ENCODE results near the gene OCLN.
"Not testable (repeated sequence)": the region's sequence is repeated elsewhere in the genome, so short reads cannot be mapped to it uniquely, and the experiment has no call there.

The OCLN gene

DNA sequence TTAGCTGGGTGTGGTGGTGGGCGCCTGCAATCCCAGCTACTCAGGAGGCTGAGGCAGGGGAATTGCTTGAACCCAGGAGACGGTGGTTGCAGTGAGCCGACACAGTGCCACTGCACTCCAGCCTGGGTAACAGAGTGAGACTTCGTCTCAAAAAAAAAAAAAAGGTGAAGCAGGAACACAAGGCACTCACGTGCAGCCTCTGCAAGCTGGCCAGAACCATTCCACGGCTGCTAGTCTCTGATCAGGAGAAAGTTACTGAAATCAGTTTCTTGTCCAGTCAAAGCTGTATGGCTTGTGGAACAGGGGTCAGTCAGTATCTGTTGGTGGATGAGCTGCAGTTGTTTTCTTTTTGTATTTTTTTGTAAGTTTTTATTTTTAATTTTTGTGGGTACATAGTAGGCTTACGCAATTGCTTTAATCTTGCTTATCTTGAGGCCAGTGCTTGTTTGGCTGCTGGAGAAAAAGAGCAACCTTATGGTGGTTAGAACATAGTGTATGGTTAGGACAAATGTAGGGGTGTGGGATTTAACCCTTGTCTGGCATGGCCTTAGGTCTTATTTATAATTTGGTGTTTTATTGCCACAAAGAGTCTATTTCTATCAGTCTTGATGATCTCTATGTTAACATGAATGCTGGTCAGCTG lies 34.7 kb downstream of the OCLN start:
- intact Hi-C loops (cut with micrococcal nuclease): no loop called here
- Mint-ChIP-seq H3K4me1 (ENCODE audit: low read depth) (peaks cover 19% of the 10 kb centered on the region), H3K36me3 (ENCODE audit: low read depth) (no peaks in the 10 kb centered on the region), H3K4me3 (no peak overlapping the region), H3K9me3 (no peaks in the 10 kb centered on the region), H3K27ac (no peak overlapping the region), H3K27me3 (no peaks in the 10 kb centered on the region)

DNA sequence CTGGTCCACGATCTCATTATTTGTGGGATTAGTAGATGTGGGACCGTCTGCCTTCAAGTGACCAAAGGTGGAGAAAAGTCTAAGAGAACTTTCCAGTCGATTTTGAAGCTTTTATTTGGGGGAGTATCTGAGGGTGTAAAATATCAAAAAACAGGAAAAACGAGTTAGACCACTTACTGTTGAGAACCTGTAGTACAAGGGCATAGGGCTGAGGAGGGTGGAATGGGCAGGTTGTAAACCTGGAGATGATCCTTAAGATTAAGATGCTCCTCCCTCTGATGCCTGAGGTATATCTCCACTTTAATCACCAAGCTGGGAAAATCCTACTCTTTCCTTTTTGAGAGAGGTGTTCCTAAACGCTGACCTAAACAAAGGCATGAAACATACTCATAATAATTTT lies 35.4 kb downstream of the OCLN start:
- Mint-ChIP-seq H3K4me1 (ENCODE audit: low read depth) (peaks cover 20% of the 10 kb centered on the region), H3K36me3 (ENCODE audit: low read depth) (no peaks in the 10 kb centered on the region), H3K4me3 (no peak overlapping the region), H3K9me3 (no peaks in the 10 kb centered on the region), H3K27ac (no peak overlapping the region), H3K27me3 (no peaks in the 10 kb centered on the region)
- intact Hi-C loops (cut with micrococcal nuclease): no loop called here

DNA sequence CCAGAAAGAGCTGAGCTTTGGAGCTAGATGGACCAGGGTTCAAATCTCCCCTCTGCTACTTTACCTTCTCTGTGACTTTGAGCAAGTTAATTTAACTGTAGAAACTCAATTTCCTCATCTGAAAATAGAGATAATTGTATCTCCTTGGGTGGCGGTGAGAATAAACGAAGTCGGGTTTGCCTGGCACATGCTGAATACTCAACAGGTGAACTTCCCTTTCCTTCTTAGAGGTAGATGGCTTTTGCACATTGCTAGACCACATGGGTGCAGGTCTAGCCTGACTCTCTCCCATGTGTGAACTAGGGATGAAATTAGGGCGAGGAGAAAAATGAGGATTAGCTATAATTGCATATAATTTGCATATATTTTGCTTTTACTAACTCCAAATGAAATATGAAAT lies 36.0 kb downstream of the OCLN start:
- intact Hi-C loops (cut with micrococcal nuclease): no loop called here
- Mint-ChIP-seq H3K36me3 (ENCODE audit: low read depth) (no peaks in the 10 kb centered on the region), H3K27me3 (no peaks in the 10 kb centered on the region), H3K9me3 (no peaks in the 10 kb centered on the region), H3K4me1 (ENCODE audit: low read depth) (peaks cover 20% of the 10 kb centered on the region), H3K27ac (no peak overlapping the region), H3K4me3 (no peak overlapping the region)

DNA sequence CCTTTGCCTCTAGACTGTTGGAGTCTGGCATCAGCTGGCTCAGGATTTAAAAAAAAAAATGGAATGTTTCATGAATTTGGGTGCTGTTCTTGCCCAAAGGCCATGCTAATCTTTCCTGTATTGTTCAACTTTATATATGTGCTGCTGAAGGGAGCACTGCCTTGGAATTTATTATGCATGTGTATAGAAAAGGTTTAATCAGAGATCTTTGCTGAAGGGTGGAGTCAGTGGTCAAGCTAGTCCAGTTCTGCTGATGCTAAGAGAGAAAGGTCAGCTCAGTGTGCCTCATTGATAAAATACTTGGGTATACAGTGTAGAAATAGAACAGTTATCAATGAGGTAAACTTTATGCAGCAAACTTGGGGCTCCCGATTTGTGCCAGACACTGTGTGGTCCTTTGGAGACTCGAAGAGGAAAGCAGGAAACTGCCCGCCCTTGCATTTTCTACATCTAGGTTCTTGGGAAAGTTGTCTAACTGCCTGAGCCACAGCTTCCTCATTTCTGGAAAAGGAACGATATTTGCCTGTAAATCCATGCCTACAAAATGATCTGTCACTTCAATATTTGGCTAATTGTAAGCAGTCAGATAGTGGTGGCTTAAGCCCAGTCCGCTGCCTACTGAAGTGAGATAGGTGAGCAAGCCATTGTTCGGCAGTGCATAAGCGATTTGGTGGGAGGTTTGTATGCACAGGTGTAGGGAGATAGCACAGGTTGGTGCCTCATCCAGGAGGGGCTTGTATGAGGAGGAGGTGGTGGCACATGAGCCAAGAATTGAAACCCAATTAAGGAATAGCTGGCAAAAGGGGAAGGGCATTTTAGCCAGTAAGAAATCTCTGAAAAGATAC lies 38.2 kb downstream of the OCLN start:
- H3K27me3 Mint-ChIP-seq: no peaks in the 10 kb centered on the region
- H3K9me3 Mint-ChIP-seq: no peaks in the 10 kb centered on the region
- H3K27ac Mint-ChIP-seq: peak overlapping the region; percentile 30
- H3K4me3 Mint-ChIP-seq: peak overlapping the region; percentile 47
- no peaks in the 10 kb centered on the region for H3K36me3 Mint-ChIP-seq (ENCODE audit: low read depth)
- peaks cover 20% of the 10 kb centered on the region for H3K4me1 Mint-ChIP-seq (ENCODE audit: low read depth)
- intact Hi-C loops (cut with micrococcal nuclease): no loop called here

DNA sequence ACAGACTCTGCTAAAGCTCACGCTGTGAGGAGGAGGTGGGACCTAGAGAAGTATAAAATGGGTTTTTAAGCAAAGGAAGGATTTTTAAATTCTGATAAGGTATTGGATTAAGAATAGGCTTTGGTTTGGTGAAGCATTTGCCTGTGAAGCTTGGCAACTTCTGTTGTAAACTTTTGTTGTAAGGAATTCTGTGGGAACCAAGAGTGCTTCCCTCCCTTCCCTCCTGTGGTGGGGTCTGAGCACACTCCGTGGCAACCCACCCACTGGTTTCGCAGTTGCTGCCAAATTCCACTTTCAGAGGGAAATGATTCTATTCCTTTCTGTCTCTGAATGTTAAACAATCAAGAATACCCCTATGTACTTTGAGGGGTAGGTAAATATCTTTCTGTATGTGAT lies 38.8 kb downstream of the OCLN start:
- no peaks in the 10 kb centered on the region for H3K36me3 Mint-ChIP-seq (ENCODE audit: low read depth)

DNA sequence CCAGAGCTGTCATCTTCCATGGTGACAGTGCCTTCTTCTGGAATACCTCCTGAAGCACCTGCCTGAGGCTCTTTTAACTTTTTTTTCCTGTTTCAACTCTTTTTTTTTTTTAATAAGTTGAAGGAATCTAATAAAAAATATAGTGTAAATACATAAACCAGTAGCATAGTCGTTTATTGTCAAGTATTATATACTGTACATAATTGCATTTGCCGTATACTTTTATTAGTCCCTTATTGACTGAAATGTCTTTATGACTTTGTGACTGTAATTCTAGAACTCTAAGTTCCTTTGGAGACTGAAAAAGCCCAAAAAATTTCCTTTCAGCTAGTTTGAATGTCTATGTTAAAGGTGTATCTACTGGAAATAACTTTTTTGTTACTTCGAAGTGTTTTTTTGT lies 45.3 kb downstream of the OCLN start:
- H3K4me3 Mint-ChIP-seq; intact Hi-C loops (cut with micrococcal nuclease); H3K27ac Mint-ChIP-seq; H3K9me3 Mint-ChIP-seq; H3K36me3 Mint-ChIP-seq (ENCODE audit: low read depth); H3K4me1 Mint-ChIP-seq (ENCODE audit: low read depth); H3K27me3 Mint-ChIP-seq: not testable (repeated sequence)

More for the DNA sequence above, 38.8 kb downstream of the OCLN start:
- intact Hi-C loops (cut with micrococcal nuclease): no loop called here
- H3K4me3 Mint-ChIP-seq: no peak overlapping the region
- H3K27ac Mint-ChIP-seq: peak overlapping the region; percentile 30
- peaks cover 20% of the 10 kb centered on the region for H3K4me1 Mint-ChIP-seq (ENCODE audit: low read depth)
- H3K27me3 Mint-ChIP-seq: no peaks in the 10 kb centered on the region
- no peaks in the 10 kb centered on the region for H3K9me3 Mint-ChIP-seq

DNA sequence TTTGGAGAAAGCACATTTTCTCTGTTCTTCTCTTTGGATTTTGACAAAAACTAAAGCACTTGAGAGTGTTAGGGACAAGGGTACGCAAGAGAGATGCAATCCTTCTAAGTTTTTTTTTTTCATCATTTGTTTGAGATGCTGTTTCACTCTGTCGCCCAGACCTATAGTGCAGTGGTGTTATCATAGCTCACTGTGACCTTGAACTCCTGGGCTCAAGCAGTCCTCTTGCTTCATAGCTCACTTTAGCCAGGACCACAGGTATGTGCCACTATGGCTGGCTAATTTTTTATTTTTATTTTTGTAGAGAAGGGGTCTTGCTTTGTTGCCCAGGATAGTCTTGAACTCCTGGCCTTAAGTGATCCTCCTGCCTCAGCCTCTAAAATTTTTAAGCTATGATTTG lies 46.1 kb downstream of the OCLN start:
- H3K36me3 Mint-ChIP-seq (ENCODE audit: low read depth); H3K4me3 Mint-ChIP-seq; intact Hi-C loops (cut with micrococcal nuclease); H3K27ac Mint-ChIP-seq; H3K9me3 Mint-ChIP-seq; H3K27me3 Mint-ChIP-seq; H3K4me1 Mint-ChIP-seq (ENCODE audit: low read depth): not testable (repeated sequence)

DNA sequence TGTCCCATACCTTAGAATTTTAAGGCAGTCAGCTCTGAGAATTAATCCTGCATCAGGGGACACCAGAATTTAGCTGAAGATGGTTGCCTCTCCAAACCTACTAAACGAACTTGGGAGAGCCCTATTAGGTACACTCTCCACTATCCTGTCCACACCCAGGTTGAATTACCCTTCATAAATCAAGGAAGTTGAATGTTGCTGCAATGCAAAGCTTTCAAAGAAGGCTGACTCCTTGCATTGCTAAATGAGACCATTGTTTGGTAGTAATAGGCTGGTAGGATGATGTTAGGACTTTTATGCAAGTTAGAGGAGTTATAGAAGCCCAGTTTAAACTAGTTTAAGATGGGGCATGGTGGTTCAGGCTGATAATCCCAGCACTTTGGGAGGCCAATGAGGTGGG lies 48.8 kb downstream of the OCLN start:
- H3K36me3 Mint-ChIP-seq (ENCODE audit: low read depth); H3K27ac Mint-ChIP-seq; H3K4me3 Mint-ChIP-seq; H3K27me3 Mint-ChIP-seq; H3K4me1 Mint-ChIP-seq (ENCODE audit: low read depth); intact Hi-C loops (cut with micrococcal nuclease); H3K9me3 Mint-ChIP-seq: not testable (repeated sequence)

DNA sequence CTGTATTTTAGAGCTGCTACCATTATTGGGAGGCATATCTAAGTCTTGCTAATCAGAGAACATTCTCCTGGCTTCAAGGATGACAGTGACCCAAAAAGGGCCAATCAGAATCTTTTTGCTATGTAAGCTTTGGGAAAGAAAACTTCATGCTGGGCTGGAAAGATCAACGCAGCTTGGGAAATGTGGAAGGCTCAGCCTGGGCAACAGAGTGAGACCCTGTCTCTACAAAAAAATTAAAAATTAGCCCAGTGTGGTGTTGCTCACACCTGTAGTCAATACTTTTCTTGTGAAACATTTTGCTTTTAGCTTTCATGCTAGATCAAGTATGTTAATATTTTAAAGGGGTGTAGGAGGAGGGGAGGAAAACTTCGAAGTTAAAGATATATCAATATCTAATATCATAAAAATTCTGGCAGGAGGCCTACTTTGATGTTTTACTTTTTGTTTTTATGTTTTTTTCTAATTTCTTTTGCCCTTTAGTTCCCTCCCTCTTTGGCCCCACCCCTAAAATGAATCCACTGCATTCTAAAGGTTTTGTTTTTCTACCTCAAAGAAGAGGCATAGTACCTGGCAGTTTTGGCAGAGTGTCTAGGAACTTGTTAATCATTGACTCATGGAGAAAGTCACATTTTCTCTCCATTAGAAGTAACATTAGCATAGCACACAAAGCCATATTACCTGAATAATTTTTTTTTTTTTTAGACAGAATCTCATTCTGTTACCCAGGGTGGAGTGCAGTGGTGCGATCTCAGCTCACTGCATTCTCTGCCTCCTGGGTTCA lies 50.4 kb downstream of the OCLN start:
- H3K9me3 Mint-ChIP-seq; H3K27ac Mint-ChIP-seq; H3K36me3 Mint-ChIP-seq (ENCODE audit: low read depth); intact Hi-C loops (cut with micrococcal nuclease); H3K4me3 Mint-ChIP-seq; H3K4me1 Mint-ChIP-seq (ENCODE audit: low read depth); H3K27me3 Mint-ChIP-seq: not testable (repeated sequence)

DNA sequence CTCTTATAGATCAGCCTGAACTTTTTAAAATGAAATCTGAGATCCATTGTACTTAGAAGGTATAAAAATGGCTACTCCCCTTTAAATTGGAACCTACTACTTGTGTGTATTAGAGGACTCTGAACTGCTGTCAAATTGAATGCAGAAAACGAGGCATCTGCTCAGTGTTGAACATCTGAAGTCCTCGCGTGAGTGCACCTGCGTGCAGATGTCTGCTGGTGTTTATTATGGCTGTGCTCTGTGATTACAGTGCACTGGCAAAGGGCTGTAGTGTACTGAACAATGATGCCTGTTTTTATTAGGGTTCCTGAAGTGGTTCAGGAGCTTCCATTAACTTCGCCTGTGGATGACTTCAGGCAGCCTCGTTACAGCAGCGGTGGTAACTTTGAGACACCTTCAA lies 52.0 kb downstream of the OCLN start:
- intact Hi-C loops (cut with micrococcal nuclease); H3K4me3 Mint-ChIP-seq; H3K9me3 Mint-ChIP-seq; H3K4me1 Mint-ChIP-seq (ENCODE audit: low read depth); H3K27me3 Mint-ChIP-seq; H3K36me3 Mint-ChIP-seq (ENCODE audit: low read depth); H3K27ac Mint-ChIP-seq: not testable (repeated sequence)

DNA sequence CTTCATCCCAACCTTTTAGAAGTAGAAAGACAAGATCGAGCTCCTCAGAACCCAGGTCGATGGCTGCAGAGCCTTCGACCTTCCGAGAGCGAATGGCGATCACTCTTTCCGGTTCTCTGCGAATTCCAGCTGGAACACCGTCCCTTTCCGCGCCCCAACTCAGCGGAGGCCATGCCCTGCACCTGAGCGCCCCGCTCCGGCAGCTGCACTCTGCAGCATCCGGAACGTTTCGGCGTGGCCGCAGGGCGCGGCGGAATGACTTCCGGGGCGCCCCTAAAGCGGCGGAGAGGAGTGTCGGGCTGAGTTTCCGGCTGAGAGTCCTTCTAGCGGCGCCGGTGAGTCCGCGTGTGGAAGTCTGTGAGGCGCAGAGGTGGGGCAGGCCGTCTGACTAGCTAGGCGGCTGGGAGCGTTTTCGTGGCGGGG lies 67.3 kb downstream of the OCLN start, which contains the start of gene GTF2H2C:
Gene GTF2H2C, plus strand, starts transcription at position 284 of the 423 bp plus-strand sequence. CDS start 4,942 bp downstream, outside the sequence.
- H3K4me1 Mint-ChIP-seq (ENCODE audit: low read depth); intact Hi-C loops (cut with micrococcal nuclease); H3K27me3 Mint-ChIP-seq; H3K9me3 Mint-ChIP-seq: not testable (repeated sequence)
- Mint-ChIP-seq H3K27ac (peak within 1 kb of the TSS; percentile 81), H3K36me3 (ENCODE audit: low read depth) (peaks cover 17% of the 10 kb centered on the region), H3K4me3 (peak within 1 kb of the TSS; percentile 90)

DNA sequence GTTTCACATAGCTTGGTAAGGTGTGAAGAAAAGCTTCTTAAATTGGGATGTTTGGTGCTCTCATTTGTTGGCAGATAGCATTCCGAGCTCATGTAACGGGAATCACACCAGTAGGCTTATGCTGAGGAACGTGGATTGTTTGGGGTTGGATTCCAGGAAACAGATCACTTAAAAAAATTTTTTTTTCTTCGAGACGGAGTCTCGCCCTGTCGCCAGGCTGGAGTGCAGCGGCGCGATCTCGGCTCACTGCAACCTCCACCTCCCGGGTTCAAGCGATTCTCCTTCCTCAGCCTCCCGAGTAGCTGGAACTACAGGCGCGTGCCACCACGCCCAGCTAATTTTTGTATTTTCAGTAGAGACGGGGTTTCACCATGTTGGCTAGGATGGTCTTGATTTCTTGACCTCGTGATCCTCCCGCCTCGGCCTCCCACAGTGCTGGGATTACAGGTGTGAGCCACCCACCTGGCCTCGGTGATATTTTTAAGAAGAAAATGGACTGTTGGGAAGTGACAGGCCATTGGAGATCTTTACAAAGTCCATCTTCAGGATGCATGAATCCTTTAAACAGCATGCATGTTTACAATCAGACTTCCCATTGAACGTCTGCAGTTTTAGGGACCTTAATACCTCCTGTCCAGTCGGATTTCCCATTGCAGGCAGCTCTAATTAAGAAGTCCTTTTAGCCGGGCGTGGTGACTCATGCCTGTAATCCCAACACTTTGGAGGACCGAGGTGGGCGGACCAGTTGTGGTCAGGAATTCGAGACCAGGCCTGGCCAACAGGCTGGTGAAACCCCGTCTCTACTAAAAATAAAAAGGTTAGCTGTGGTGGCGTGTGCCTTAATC lies 68.2 kb downstream of the OCLN start:
- intact Hi-C loops (cut with micrococcal nuclease); H3K9me3 Mint-ChIP-seq; H3K4me1 Mint-ChIP-seq (ENCODE audit: low read depth); H3K27me3 Mint-ChIP-seq: not testable (repeated sequence)
- H3K4me3 Mint-ChIP-seq: peak overlapping the region; percentile 62
- H3K36me3 Mint-ChIP-seq (ENCODE audit: low read depth): peaks cover 17% of the 10 kb centered on the region
- peak overlapping the region; percentile 81 for H3K27ac Mint-ChIP-seq

DNA sequence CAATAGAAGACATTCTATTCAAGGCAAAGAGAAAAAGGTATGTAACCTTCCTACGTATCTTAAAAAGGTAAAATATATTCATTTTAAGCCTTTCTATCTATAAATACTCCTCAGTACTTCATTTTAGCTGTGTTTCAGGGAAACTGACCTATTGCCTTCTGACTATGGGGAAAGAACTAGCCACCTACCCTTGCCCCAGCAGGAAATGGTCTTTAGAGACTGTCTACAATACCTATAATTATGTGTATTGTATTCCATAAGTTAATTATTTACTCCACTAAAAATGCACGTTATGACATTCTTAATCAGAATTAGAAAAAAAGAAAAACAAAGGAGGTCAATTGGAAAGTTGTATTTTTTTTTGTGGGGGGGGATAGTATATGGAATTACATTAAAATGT lies 73.6 kb downstream of the OCLN start:
- H3K9me3 Mint-ChIP-seq; H3K27ac Mint-ChIP-seq; H3K27me3 Mint-ChIP-seq; H3K4me3 Mint-ChIP-seq; intact Hi-C loops (cut with micrococcal nuclease); H3K4me1 Mint-ChIP-seq (ENCODE audit: low read depth): not testable (repeated sequence)
- H3K36me3 Mint-ChIP-seq (ENCODE audit: low read depth): peaks cover 11% of the 10 kb centered on the region
